Urothelium cell line (cell line): ENCODE results near the gene PLEKHA8.
"Not testable (repeated sequence)": the region's sequence is repeated elsewhere in the genome, so short reads cannot be mapped to it uniquely, and the experiment has no call there.

ENCODE experiments used
- DNase-seq: peaks from one replicate; pipeline ENCODE4 v3.0.0; 2011; ENCODE audit warnings: low spot score, mixed read lengths
- FAIRE-seq: peaks from 2 replicates; lab custom pipeline; 2011; peaks lifted over from hg19 to GRCh38; lab: Jason Lieb, UNC

PLEKHA8 gene

GRCh38 chr7:30093420-30093952 is 65.3 kb downstream of the PLEKHA8 start:
- no peak for FAIRE-seq
- DNase-seq: no peak

- FAIRE-seq, DNase-seq: not testable (repeated sequence)
These were observed 70.4 kb downstream of the PLEKHA8 start for GRCh38 chr7:30098599-30098998.

GRCh38 chr7:30102281-30102680 is 74.1 kb downstream of the PLEKHA8 start:
- FAIRE-seq: no peak

DNA sequence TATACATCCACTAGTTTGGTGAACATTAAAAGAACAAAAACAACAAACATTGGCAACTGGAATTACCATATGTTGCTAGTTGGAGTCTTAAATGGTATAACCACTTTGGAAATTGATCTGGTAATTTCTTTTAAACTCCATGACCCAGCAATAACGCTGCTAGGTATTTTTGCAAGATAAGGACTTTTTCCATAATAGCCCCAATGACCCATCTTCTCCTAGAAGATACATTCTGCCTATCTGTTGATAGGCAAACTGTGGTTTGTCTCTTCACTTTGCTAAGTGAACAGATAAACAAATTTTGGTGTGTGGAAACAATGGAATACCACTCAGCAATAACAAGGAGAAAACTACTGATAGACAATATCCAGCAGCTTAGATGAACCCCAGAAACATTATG is 75.9 kb downstream of the PLEKHA8 start:
- FAIRE-seq (no peak), DNase-seq (no peak)

More at GRCh38 chr7:30102281-30102680, 74.1 kb downstream of the PLEKHA8 start:
- no peak for DNase-seq

- FAIRE-seq: no peak
- no peak for DNase-seq
These were observed 84.0 kb downstream of the PLEKHA8 start for GRCh38 chr7:30112103-30112713.

DNA sequence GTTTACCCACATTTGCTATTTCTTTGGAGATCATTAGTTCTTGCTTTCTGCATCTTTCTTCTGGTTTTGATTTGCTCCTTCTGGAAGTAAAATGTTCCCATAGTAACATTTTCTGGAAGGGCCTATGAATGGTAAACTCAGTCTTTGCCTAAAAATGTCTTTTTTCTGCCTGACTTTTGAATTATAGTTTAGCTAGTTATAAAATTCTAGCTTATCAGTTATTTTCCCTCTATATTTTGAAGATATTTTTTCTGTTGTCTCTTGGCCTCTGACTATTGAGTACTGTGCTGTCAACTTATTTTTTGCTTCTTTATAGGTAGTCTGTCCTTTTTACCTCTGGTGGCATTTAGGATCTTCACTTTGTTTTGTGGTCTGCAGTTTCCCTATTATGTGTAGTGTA is 84.9 kb downstream of the PLEKHA8 start:
- no peak for FAIRE-seq
- no peak for DNase-seq

DNA sequence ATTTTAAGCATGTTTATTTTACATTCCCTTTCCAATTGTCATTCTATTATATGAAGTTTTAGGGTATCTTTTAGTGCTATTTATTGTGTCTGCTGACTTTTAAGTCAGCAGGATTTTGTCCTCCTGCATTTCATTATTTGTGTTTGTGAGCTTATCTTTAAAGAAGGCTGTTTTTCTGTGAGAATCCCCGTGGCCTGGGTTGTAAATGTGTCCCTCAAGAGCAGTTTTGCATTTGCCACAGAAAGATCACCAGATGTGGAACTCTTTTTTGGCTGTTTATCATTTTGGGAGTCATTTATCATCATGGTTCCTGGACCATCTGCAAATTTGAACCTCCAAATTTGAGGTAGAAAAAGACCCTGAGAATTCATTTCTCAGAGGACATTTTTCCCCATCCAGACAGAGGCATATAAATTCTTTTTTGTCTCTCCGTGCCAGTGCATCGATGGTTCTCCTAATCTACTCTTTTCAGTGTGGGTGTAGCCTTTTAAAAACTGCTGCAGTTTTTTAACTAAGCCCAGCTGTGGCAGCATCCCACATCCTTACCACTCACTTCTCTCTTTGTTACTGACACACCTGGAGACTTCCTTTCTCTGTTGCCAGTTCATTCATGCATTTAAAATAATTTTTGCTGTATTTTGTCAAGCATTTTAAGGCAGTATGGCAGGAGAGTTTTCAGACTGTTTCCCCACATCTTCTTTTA is 86.5 kb downstream of the PLEKHA8 start:
- DNase-seq: no peak
- no peak for FAIRE-seq

GRCh38 chr7:30115709-30116297 is 87.6 kb downstream of the PLEKHA8 start:
- FAIRE-seq (peak; percentile 100), DNase-seq (no peak)

- no peak for DNase-seq
- FAIRE-seq: peak; percentile 35
These were observed 88.6 kb downstream of the PLEKHA8 start for GRCh38 chr7:30116771-30117170.

GRCh38 chr7:30117896-30118295 is 89.7 kb downstream of the PLEKHA8 start:
- no peak for FAIRE-seq

DNA sequence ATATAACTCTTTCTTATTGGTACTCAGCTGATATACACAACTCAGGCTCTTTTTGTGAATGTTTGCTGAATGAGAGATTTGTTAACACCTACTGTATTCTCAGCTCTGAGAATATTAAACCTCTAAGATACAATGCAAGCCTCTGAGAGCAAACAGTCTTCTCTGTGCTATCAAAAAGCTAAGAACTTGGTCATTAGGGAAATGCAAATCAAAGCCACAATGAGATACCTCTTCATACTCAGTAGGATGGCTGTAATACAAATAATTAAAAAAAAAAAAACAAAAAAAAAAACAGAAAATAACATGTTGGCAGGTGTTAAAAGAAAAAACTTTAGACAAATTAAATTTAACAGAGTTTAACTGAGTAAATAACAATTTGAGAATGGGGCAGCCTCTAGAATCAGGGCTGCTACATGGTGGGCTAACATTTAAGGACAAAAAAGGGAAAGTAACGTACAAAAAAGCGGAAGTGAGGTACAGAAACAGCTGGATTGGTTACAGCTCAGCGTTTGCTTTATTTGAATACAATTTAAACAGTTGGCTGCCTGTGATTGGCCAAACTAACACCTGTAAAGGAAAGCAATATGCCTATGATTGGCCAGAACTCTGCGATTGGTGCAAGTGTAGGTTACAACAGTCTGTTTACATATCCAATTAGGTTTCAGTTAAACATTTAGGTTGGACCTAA is 91.8 kb downstream of the PLEKHA8 start:
- FAIRE-seq (peak; percentile 68), DNase-seq (no peak)

More at GRCh38 chr7:30117896-30118295, 89.7 kb downstream of the PLEKHA8 start:
- no peak for DNase-seq

DNA sequence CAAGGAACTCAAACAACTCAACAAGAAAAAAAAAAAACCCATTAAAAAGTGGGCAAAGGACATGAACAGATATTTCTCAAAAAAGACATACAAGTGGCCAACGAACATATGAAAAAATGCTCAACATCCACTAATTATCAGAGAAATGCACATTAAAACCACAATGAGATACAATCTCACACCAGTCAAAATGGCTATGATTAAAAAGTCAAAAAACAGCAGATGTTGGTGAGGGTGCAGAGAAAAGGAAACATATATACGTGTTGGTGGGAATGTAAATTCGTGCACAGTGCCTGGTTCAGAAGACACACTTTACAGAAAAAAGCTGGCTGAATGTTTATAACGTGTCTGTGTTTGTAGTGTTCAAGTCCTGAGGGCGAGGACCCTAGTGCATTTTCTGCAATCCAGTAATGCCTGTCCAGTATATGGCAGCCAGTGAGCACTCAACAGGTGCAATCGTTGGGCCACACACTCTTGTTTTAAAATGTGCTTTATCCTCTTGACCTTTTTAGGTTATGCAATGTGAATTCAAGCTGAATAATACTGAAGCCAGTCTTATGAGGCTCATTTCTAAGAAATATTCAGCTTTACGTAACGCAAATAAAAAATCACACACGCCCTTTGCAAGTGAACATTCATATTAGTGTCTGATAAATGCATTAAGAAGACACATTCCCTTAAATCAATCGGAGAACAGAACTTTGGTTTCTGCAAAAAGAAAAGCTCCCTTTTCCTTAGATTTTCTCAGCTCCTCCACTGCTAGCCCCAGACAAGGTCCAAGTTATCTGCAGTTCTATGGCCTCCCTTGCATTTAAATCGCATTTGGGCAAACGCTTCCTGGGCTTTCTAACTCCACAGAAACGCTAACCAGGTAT is 105.8 kb downstream of the PLEKHA8 start:
- no peak for DNase-seq
- FAIRE-seq: peak; percentile 52

GRCh38 chr7:30134611-30135300 is 106.5 kb downstream of the PLEKHA8 start, which contains the start of gene MTURN:
Gene MTURN (plus strand): TSS chr7:30134986. CDS start chr7:30135137, 151 bp downstream.
- peak; percentile 82 for FAIRE-seq
- peak; percentile 98 for DNase-seq

- peak; percentile 65 for FAIRE-seq
- peak; percentile 65 for DNase-seq
These were observed 107.3 kb downstream of the PLEKHA8 start for GRCh38 chr7:30135301-30136116.

GRCh38 chr7:30136117-30136731 is 108.0 kb downstream of the PLEKHA8 start:
- no peak for DNase-seq
- FAIRE-seq: peak; percentile 67

DNA sequence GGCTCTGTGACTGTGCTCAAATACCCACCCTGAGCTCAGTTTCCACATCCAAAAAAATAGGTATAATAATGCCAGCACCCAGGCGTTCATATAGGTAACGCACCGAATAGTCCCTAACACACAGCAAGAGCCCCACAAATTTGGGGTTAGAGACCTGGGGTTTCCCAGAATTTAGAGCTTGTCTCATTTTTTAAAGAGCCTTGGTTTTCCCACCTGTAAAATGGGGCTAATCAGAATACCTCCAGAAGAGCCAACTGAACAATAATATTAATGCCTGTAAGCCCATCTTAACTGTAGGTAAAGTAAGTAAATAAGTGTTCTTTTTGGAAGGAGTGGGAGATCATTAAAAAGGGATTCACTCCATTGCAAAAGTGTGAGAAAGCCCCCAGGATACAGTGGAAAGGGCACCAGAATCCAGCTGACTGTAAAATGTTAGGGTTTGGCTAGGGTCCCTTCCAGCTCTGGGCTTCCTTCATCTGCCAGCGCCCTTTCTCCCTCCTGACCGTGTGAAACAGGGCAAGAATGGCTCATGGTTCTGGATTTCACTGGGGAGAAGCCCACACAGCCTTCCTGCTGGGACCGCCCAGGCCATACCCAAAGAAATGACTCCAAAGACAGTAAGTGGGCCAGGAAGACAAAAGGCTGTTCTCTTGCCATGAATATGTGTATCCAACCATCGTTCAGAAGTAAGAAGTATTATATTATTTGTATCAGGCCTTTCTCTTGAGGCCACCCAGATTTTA is 108.7 kb downstream of the PLEKHA8 start:
- FAIRE-seq (no peak), DNase-seq (no peak)

GRCh38 chr7:30139836-30140384 is 111.7 kb downstream of the PLEKHA8 start:
- FAIRE-seq (no peak), DNase-seq (no peak)
